K562 (cell line): ENCODE results near the gene GNG3. TPM values are rescaled to one million over a fixed set of nuclear protein-coding genes. Genes with fewer than 3 reads are reported as not detected.

ENCODE experiments used
- ATAC-seq: fragments of 200-7000 bp; cut with Tn5 transposase; 3 replicates; pipeline ENCODE4 v1.9.1; 2020; ENCODE audit warnings: moderate library complexity
- BruUV-seq: library from RNA; stranded (reverse); fragments of 400-500 nt; replicated peaks from 2 replicates; lab custom pipeline; 2021; lab: Mats Ljungman, UMichigan
- CTCF ChIA-PET: fragments of 300-600 bp; formaldehyde crosslinking; extraction: SDS; loops from one replicate; lab custom pipeline; 2021; ENCODE audit warnings: low intra/inter-chr PET ratio; lab: Yijun Ruan, JAX
- POLR2A ChIA-PET: fragments of 300-600, 350-650 bp; sonication (Branson Sonifier 250); formaldehyde crosslinking; extraction: SDS; loops from one replicate; lab custom pipeline; 2021; ENCODE audit warnings: antibody characterized with exemption, inconsistent platforms; lab: Yijun Ruan, JAX
- DNase-seq, 4 experiments: peaks; one replicate each; pipeline versions ENCODE4 v3.0.0 to v3.0.0-alpha.2; 2011 to 2018; ENCODE audit warnings: low spot score in 3 of 4, mixed read lengths in 3 of 4; ENCODE audit errors: extremely low read depth in 1 of 4
- FAIRE-seq: peaks from 2 replicates; lab custom pipeline; 2011; peaks lifted over from hg19 to GRCh38; lab: Jason Lieb, UNC
- H2AFZ ChIP-seq: 2 replicates; pipeline ENCODE4 v1.6.0; 2011; ENCODE audit warnings: low read depth, low read length, control low read depth, inconsistent platforms
- H3K27ac ChIP-seq: fragments of 200-600 bp; 3 replicates; pipeline ENCODE4 v1.8.0; 2011; ENCODE audit warnings: low read depth, mild to moderate bottlenecking, control low read depth, inconsistent platforms, low read length, moderate library complexity, mixed read lengths; ENCODE audit errors: extremely low read depth
- H3K27me3 ChIP-seq, 2 experiments: fragments of 300-600 bp in 1 of 2; 2 replicates in 1 of 2; 3 replicates in 1 of 2; pipeline versions ENCODE4 v1.6.0 to v1.8.0; 2011; ENCODE audit warnings: inconsistent platforms in 2 of 2, low read length in 2 of 2, mild to moderate bottlenecking in 1 of 2, mixed read lengths in 1 of 2, moderate library complexity in 1 of 2; ENCODE audit not compliant: control insufficient read depth in 2 of 2, insufficient read depth in 2 of 2
- H3K36me3 ChIP-seq: fragments of 300-600 bp; 3 replicates; pipeline ENCODE4 v1.8.0; 2011; ENCODE audit warnings: mild to moderate bottlenecking, low read length, inconsistent platforms; ENCODE audit not compliant: control insufficient read depth, insufficient read depth
- H3K4me1 ChIP-seq, 2 experiments: fragments of 200-600 bp in 1 of 2; replicated peaks in 1 of 2; 2 replicates in 1 of 2; 3 replicates in 1 of 2; pipeline versions ENCODE4 v1.5.1 to v1.8.0; 2011; ENCODE audit warnings: inconsistent platforms in 2 of 2, low read length in 2 of 2, mild to moderate bottlenecking in 1 of 2, mixed read lengths in 1 of 2, moderate library complexity in 1 of 2; ENCODE audit not compliant: control insufficient read depth in 2 of 2, insufficient read depth in 2 of 2
- H3K4me2 ChIP-seq: 2 replicates; pipeline ENCODE4 v1.6.1; 2011; ENCODE audit warnings: low read length, control low read depth, inconsistent platforms, mixed read lengths; ENCODE audit not compliant: insufficient read depth
- H3K4me3 ChIP-seq: fragments of 200-600 bp; sonication (generic), shearing (Covaris generic); 2 replicates; pipeline ENCODE4 v1.5.1; 2016; ENCODE audit warnings: control low read depth, inconsistent platforms
- H3K79me2 ChIP-seq: fragments of 200-600 bp; 3 replicates; pipeline ENCODE4 v1.8.0; 2011; ENCODE audit warnings: low read length, inconsistent platforms; ENCODE audit not compliant: control insufficient read depth, insufficient read depth
- H3K9ac ChIP-seq, 2 experiments: 2 replicates each; pipeline versions ENCODE4 v1.6.0 to v1.6.1; 2011; ENCODE audit warnings: low read depth in 2 of 2, low read length in 2 of 2, control low read depth in 1 of 2, inconsistent platforms in 1 of 2, mild to moderate bottlenecking in 1 of 2, mixed read lengths in 1 of 2; ENCODE audit not compliant: insufficient read depth in 1 of 2
- H3K9me1 ChIP-seq: one replicate; pipeline ENCODE4 v1.6.0; 2011; ENCODE audit warnings: inconsistent platforms, mild to moderate bottlenecking, low read length, moderate library complexity; ENCODE audit not compliant: control insufficient read depth, insufficient read depth
- H3K9me3 ChIP-seq: replicated peaks from 2 replicates; pipeline ENCODE4 v1.5.1; 2011; ENCODE audit warnings: low read depth, low read length, inconsistent platforms; ENCODE audit not compliant: control insufficient read depth, insufficient read depth
- H4K20me1 ChIP-seq: replicated peaks from 2 replicates; pipeline ENCODE4 v1.6.1; 2011; ENCODE audit warnings: low read length, inconsistent platforms, mixed read lengths; ENCODE audit not compliant: control insufficient read depth, insufficient read depth
- ARID1B ChIP-seq: fragments of 450-650 bp; IDR thresholded peaks from 2 replicates; pipeline ENCODE4 v1.6.1; 2016; ENCODE audit warnings: antibody characterized with exemption, mild to moderate bottlenecking, inconsistent platforms
- ATF3 ChIP-seq, 2 experiments: fragments of 450-650 bp in 1 of 2; sonication (generic) in 1 of 2; formaldehyde crosslinking in 1 of 2; IDR thresholded peaks in 1 of 2; conservative IDR thresholded peaks in 1 of 2; 2 replicates each; pipeline versions ENCODE4 v1.6.1 to v1.8.1; 2016 to 2023; ENCODE audit warnings: mild to moderate bottlenecking in 2 of 2, moderate library complexity in 2 of 2, inconsistent platforms in 1 of 2, missing genetic modification reagents in 1 of 2
- BRF2 ChIP-seq: IDR thresholded peaks from 3 replicates; pipeline ENCODE4 v1.6.1; 2011; ENCODE audit warnings: borderline replicate concordance, mild to moderate bottlenecking; ENCODE audit not compliant: insufficient read length, insufficient read depth
- C11orf30 ChIP-seq: fragments of 450-650 bp; IDR thresholded peaks from 2 replicates; pipeline ENCODE4 v1.6.1; 2016; ENCODE audit warnings: low read depth, mild to moderate bottlenecking
- EGR1 ChIP-seq: fragments of 450-650 bp; conservative IDR thresholded peaks from 2 replicates; pipeline ENCODE4 v1.6.1; 2017; ENCODE audit warnings: mild to moderate bottlenecking
- HDAC3 ChIP-seq: fragments of 450-650 bp; IDR thresholded peaks from 2 replicates; pipeline ENCODE4 v1.6.1; 2018; ENCODE audit warnings: borderline replicate concordance, mild to moderate bottlenecking, moderate library complexity; ENCODE audit not compliant: partially characterized antibody
- MAFF ChIP-seq: IDR thresholded peaks from 2 replicates; pipeline ENCODE4 v1.6.1; 2012; ENCODE audit warnings: low read length, improper control_type of control experiment
- MAFG ChIP-seq: fragments of 450-650 bp; conservative IDR thresholded peaks from 2 replicates; pipeline ENCODE4 v1.6.1; 2016; ENCODE audit warnings: missing genetic modification characterization, missing compliant biosample characterization
- MAFK ChIP-seq: IDR thresholded peaks from 2 replicates; pipeline ENCODE4 v1.6.1; 2011; ENCODE audit warnings: low read length, improper control_type of control experiment
- PTRF ChIP-seq: fragments of 450-650 bp; IDR thresholded peaks from 2 replicates; pipeline ENCODE4 v1.6.1; 2016; ENCODE audit warnings: mild to moderate bottlenecking, missing genetic modification characterization, missing compliant biosample characterization
- ZNF316 ChIP-seq: fragments of 450-650 bp; IDR thresholded peaks from 2 replicates; pipeline ENCODE4 v1.6.1; 2016
- ZNF398 ChIP-seq: fragments of 250-450 bp; sonication (Bioruptor Pico); IDR thresholded peaks from 2 replicates; pipeline ENCODE4 v1.8.0; 2021; ENCODE audit warnings: moderate library complexity, mild to moderate bottlenecking, inconsistent platforms
- ZNF668 ChIP-seq: fragments of 250-450 bp; sonication (Bioruptor Pico); IDR thresholded peaks from 2 replicates; pipeline ENCODE4 v1.8.0; 2022; ENCODE audit warnings: mild to moderate bottlenecking, inconsistent platforms
- ZNF695 ChIP-seq: fragments of 450-650 bp; formaldehyde crosslinking; IDR thresholded peaks from 2 replicates; pipeline ENCODE4 v1.4.0; 2020; ENCODE audit warnings: mild to moderate bottlenecking, moderate library complexity
- ZNF79 ChIP-seq: fragments of 250-450 bp; sonication (Bioruptor Pico); IDR thresholded peaks from 2 replicates; pipeline ENCODE4 v1.4.0; 2020; ENCODE audit warnings: low read depth, mild to moderate bottlenecking, moderate library complexity
- WGBS: fragments of 100-300 bp; shearing (Covaris generic); methylation state at CpG from one replicate; pipeline ENCODE4 v1.1.6; 2016; ENCODE audit warnings: low coverage, mixed read lengths; ENCODE audit not compliant: insufficient coverage; ENCODE audit errors: missing lambda C conversion rate; 5-methylcytosine and 5-hydroxymethylcytosine counted together
- in situ Hi-C: fragments of 300-500 bp; cut with MboI; formaldehyde crosslinking; loops from 4 replicates; pipeline ENCODE4 v1.15.0; 2018; ENCODE audit warnings: inconsistent platforms, mixed read lengths
- intact Hi-C: fragments of 100-400 bp; cut with micrococcal nuclease; formaldehyde crosslinking; loops from 2 replicates; pipeline ENCODE4 v1.14.2; 2022
- polyA plus RNA-seq, 8 experiments: library from polyadenylated mRNA; depleted of rRNA in 4 of 8; stranded (reverse) in 5 of 8; unstranded in 3 of 8; fragments of >200 nt; fragmentation: Nextera tagmentation in 2 of 8; fragmentation: Illumina TruSeq in 1 of 8; extraction: Ambion mirVana in 2 of 8; extraction: Trizol in 1 of 8; gene quantifications; 2 replicates each; pipeline versions ENCODE4 v1.2.1 to v1.2.3, GENCODE V29; 2011 to 2014; ENCODE audit warnings: inconsistent platforms in 1 of 8, missing spikeins in 1 of 8
- total RNA-seq, 7 experiments: library from RNA; depleted of rRNA in 6 of 7; stranded (reverse); fragments of >200 nt in 6 of 7; fragmentation: Illumina TruSeq in 2 of 7; extraction: Trizol in 2 of 7; gene quantifications; 2 replicates each; pipeline versions ENCODE4 v1.2.1 to v1.2.3, GENCODE V29; 2011 to 2021; ENCODE audit warnings: low replicate concordance in 1 of 7

Gene GNG3
- total and polyA plus RNA-seq, 9 of the 15 experiments (the other 6 are each of a cell fraction or from before 2014, with no cell fraction given): 0.07 TPM; not detected in 8

- TF ChIP-seq ZNF79 (no peak), ZNF398 (CRISPR knock-in tag) (no peak), ATF3 (IDR thresholded peaks at IDR 0.05) (no peak), ATF3 (CRISPR knock-in tag; conservative IDR thresholded peaks at IDR 0.05) (no peak), ZNF668 (CRISPR knock-in tag) (no peak)
These were observed 8.0 kb downstream of the GNG3 start (continued) for GRCh38 chr11:62715150-62716130.

GRCh38 chr11:62716206-62716605, 8.7 kb downstream of the GNG3 start:
- Histone ChIP-seq H3K4me2 (no peak overlapping the region), H3K9me3 (no peaks in the 10 kb centered on the region), H3K4me3 (no peak overlapping the region), H4K20me1 (peaks cover 4% of the 10 kb centered on the region; the same call in 1 of the 2 replicates), H2AFZ (no peak overlapping the region), H3K79me2 (peaks cover 36% of the 10 kb centered on the region; the same call in 2 of the 3 replicates), H3K36me3 (peaks cover 97% of the 10 kb centered on the region), H3K27me3 (no peaks in the 10 kb centered on the region), H3K4me1 (peaks cover 7 to 9% of the 10 kb centered on the region in 2 experiments; a peak in 4 of 5 replicates), H3K27ac (no peak overlapping the region), H3K9ac (no peak overlapping the region), H3K9me1 (no peaks in the 10 kb centered on the region)
- POLR2A ChIA-PET: interaction anchor here (0.8 to 5.9 kb wide), 3 partner anchors 9 to 45 kb away, joined by 3 to 29 read pairs (median 3); partner anchors contain the start of genes BSCL2, GNG3 and POLR2G
- ATAC-seq (no peak), FAIRE-seq (no peak), DNase-seq (no peak)
- in situ Hi-C loops: no loop called here
- TF ChIP-seq C11orf30 (peak; percentile 84), PTRF (tag) (no peak), MAFG (tag) (peak; percentile 72), MAFK (peak; percentile 71; the same call in 1 of the 2 replicates), ZNF316 (peak; percentile 90), EGR1 (no peak), ZNF695 (CRISPR knock-in tag) (no peak), BRF2 (no peak), MAFF (peak; percentile 72), HDAC3 (no peak), ARID1B (no peak)
- WGBS: 92% methylated on average over 5 of the region's 5 CpGs
- intact Hi-C loops: no loop called here
- CTCF ChIA-PET: no interaction called here
- BruUV-seq: no TSS peak
